HFFc6 (cell line): ENCODE measurements around the gene DES. TPM values are rescaled to one million over a fixed set of nuclear protein-coding genes. Genes with fewer than 3 reads are reported as not detected.

Source experiments
- DNase-seq: peaks from one replicate; pipeline ENCODE4 v3.0.0-alpha.2; 2018
- H3K27ac Mint-ChIP-seq: 2 replicates; pipeline ENCODE4 v1.8.0; 2020; ENCODE audit warnings: mild to moderate bottlenecking, mixed read lengths
- H3K27me3 Mint-ChIP-seq: 2 replicates; pipeline ENCODE4 v1.8.0; 2021; ENCODE audit warnings: mild to moderate bottlenecking, moderate library complexity, mixed read lengths; ENCODE audit not compliant: insufficient read depth
- H3K36me3 Mint-ChIP-seq: 2 replicates; pipeline ENCODE4 v1.8.0; 2021; ENCODE audit warnings: low read depth, mixed read lengths
- H3K4me1 Mint-ChIP-seq: 2 replicates; pipeline ENCODE4 v1.8.0; 2020; ENCODE audit warnings: low read depth, mixed read lengths
- H3K4me3 Mint-ChIP-seq: 2 replicates; pipeline ENCODE4 v1.8.0; 2020; ENCODE audit warnings: mild to moderate bottlenecking, moderate library complexity, mixed read lengths
- H3K9me3 Mint-ChIP-seq: 2 replicates; pipeline ENCODE4 v1.8.0; 2020; ENCODE audit warnings: mild to moderate bottlenecking, mixed read lengths
- total RNA-seq, 6 experiments: library from RNA; stranded (reverse); fragmentation: NEBNext Ultra II Directional; extraction: Animal tissue kit (Norgen Biotek cat#: 25700); gene quantifications; 2 replicates in 1 of 6; 3 replicates in 5 of 6; pipeline ENCODE4 v1.2.3, GENCODE V29; 2021
- TF ChIP-seq, protein P1 (sequence below): fragments of 200-600 bp; sonication (generic); IDR thresholded peaks from 2 replicates; pipeline ENCODE4 v1.5.0; 2021; ENCODE audit warnings: antibody characterized with exemption, mild to moderate bottlenecking

DES gene
- total RNA-seq, 6 experiments from 2014 or later: 0.12 to 0.37 (median 0.19) TPM; not detected in 1

DNA sequence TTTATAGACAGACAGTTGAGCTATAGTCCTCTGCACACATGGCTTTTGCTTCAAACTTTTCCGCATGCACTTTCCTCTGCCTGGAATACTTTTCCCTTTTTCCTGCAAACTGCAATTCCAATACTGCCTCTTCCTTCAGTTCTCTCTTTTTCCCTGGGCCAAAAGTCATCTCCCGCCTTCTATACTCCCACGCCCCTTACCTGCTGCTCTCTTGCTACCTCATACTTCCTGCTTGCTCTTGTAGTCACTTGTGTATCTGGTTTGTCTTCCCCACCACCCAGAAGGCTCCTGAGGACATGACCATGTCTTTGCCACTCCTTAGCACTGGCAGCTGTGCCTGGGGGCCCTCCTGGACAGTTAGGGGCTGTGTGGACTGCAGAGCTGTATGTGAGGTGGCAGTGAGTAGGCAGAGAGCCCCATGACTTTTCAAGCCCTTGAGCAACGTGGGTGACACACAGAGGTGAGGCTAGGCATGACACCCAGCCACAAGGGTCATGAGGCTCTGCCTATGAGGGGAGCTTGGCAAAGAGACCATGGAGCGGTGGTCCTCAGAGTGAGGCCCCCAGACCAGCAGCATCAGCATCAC, 39.7 kb downstream of the DES start:
- H3K4me3 Mint-ChIP-seq: no peak overlapping the region
- H3K4me1 Mint-ChIP-seq: peaks cover 66% of the 10 kb centered on the region
- peak; percentile 23 for DNase-seq
- H3K27ac Mint-ChIP-seq: peak overlapping the region; percentile 63
- peaks cover 9% of the 10 kb centered on the region for H3K27me3 Mint-ChIP-seq
- H3K9me3 Mint-ChIP-seq: no peaks in the 10 kb centered on the region
- TF ChIP-seq, protein P1, sequence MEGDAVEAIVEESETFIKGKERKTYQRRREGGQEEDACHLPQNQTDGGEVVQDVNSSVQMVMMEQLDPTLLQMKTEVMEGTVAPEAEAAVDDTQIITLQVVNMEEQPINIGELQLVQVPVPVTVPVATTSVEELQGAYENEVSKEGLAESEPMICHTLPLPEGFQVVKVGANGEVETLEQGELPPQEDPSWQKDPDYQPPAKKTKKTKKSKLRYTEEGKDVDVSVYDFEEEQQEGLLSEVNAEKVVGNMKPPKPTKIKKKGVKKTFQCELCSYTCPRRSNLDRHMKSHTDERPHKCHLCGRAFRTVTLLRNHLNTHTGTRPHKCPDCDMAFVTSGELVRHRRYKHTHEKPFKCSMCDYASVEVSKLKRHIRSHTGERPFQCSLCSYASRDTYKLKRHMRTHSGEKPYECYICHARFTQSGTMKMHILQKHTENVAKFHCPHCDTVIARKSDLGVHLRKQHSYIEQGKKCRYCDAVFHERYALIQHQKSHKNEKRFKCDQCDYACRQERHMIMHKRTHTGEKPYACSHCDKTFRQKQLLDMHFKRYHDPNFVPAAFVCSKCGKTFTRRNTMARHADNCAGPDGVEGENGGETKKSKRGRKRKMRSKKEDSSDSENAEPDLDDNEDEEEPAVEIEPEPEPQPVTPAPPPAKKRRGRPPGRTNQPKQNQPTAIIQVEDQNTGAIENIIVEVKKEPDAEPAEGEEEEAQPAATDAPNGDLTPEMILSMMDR: peak; percentile 16; the same call in 1 of the 2 replicates
- H3K36me3 Mint-ChIP-seq: peaks cover 25% of the 10 kb centered on the region

- H3K36me3 Mint-ChIP-seq: peaks cover 27% of the 10 kb centered on the region
- H3K9me3 Mint-ChIP-seq: no peaks in the 10 kb centered on the region
Measured at GRCh38 chr2:219458996-219459395, 40.8 kb downstream of the DES start.

DNA sequence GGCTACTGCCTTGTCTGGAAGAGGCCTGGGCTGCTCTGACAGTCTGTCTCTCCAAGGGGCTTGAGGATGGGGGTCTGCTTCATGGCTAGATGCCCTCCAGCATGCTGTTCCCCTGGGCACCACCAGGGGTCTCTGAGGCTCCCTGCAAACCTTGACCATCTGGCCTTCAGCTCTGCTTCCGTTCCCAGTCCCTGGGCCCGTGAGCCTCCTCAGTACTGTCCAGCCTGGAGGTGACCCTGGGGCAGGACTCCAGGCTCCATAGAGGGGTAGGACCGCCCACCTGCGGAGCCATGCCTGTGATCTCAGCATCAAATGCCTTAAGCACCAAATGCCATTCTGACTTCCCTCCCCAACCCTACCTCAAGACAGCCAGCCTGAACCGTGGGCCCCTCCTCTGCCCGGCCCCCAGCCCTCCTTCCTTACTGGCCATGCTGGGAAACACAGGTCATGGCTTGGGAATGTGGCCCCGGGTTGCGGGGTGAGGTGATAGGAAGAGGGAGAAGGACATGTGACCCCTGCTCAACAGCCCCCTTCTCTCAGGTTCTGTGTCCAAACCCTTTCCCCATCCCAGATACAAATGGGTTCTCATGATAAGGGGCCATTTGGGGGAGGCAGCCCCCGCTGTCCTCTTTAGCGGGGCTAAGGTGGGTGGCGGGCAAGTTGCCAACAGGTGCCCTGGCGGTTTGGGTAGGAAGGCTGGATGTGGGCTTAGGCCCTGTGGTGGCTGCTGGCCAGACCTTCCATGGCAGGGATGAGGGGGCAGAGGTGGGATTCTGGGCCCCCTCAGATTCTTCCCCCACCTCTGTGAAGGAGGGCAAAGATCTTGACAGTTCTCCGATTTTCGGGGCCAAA, 41.5 kb downstream of the DES start:
- Mint-ChIP-seq H3K27me3 (peaks cover 11% of the 10 kb centered on the region), H3K36me3 (peaks cover 22% of the 10 kb centered on the region), H3K4me3 (peak overlapping the region; percentile 78), H3K9me3 (no peaks in the 10 kb centered on the region), H3K27ac (peak overlapping the region; percentile 88), H3K4me1 (peaks cover 48% of the 10 kb centered on the region)
- TF ChIP-seq, protein P1: peak; percentile 93
- DNase-seq: peak; percentile 64

More at GRCh38 chr2:219458996-219459395, 40.8 kb downstream of the DES start:
- Mint-ChIP-seq H3K27me3 (peaks cover 11% of the 10 kb centered on the region), H3K4me1 (peaks cover 55% of the 10 kb centered on the region), H3K4me3 (no peak overlapping the region), H3K27ac (peak overlapping the region; percentile 85)
- TF ChIP-seq, protein P1: no peak
- no peak for DNase-seq

DNA sequence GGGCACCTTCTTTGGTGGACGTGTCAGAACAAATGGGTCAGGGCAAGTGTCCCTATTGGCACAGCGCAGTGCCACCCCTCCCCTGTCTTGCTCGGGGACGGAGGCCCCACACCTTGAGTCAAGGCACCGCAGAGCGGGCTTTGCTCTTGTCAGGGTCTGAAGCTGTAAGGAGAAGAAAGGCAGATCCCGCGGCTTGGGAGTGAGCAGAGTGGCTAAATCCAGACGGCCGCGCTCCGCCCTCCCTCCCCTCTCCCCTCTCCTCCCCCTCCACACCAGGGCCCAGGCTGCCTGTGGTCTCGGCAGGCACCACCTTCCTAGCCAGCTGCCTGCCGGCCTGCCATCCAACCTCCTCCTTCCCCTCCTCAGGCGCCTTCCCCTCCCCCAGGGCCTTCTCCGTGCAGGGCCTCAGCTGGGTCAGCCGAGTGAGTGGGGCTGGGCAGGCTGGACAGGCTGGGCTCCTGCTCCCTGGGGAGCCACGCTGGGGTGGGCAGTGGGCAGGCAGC, 42.3 kb downstream of the DES start:
- H3K4me3 Mint-ChIP-seq: peak overlapping the region; percentile 78
- peaks cover 21% of the 10 kb centered on the region for H3K36me3 Mint-ChIP-seq
- DNase-seq: peak; percentile 52
- peaks cover 11% of the 10 kb centered on the region for H3K27me3 Mint-ChIP-seq
- peaks cover 48% of the 10 kb centered on the region for H3K4me1 Mint-ChIP-seq
- peak overlapping the region; percentile 88 for H3K27ac Mint-ChIP-seq
- no peaks in the 10 kb centered on the region for H3K9me3 Mint-ChIP-seq
- TF ChIP-seq, protein P1: no peak

GRCh38 chr2:219461047-219461514, 42.9 kb downstream of the DES start:
- peak overlapping the region; percentile 48; the same call in 1 of the 2 replicates for H3K27ac Mint-ChIP-seq
- no peak overlapping the region; the same call in 1 of the 2 replicates for H3K4me3 Mint-ChIP-seq
- DNase-seq: peak; percentile 8

More at GRCh38 chr2:219461047-219461514, 42.9 kb downstream of the DES start:
- H3K4me1 Mint-ChIP-seq: peaks cover 42% of the 10 kb centered on the region
- H3K27me3 Mint-ChIP-seq: peaks cover 11% of the 10 kb centered on the region
- TF ChIP-seq, protein P1: no peak
- H3K9me3 Mint-ChIP-seq: no peaks in the 10 kb centered on the region
- H3K36me3 Mint-ChIP-seq: peaks cover 15% of the 10 kb centered on the region
